GM18505 (cell line): ENCODE results near the gene CISD1.
"Not testable (repeated sequence)": the region's sequence is repeated elsewhere in the genome, so short reads cannot be mapped to it uniquely, and the experiment has no call there.

Experiments used
- ATAC-seq: cut with Tn5 transposase; IDR thresholded peaks from one replicate; pipeline ENCODE4 v1.9.1; 2021; ENCODE audit not compliant: unreplicated experiment
- POLR2A ChIP-seq: IDR thresholded peaks from 4 replicates; pipeline ENCODE4 v1.6.1; 2011; ENCODE audit warnings: borderline replicate concordance; ENCODE audit not compliant: insufficient read depth, insufficient read length; ENCODE audit errors: extremely low read depth

The CISD1 gene

GRCh38 chr10:58253184-58253583 is 15.8 kb upstream of the CISD1 start:
- no peak for ATAC-seq

DNA sequence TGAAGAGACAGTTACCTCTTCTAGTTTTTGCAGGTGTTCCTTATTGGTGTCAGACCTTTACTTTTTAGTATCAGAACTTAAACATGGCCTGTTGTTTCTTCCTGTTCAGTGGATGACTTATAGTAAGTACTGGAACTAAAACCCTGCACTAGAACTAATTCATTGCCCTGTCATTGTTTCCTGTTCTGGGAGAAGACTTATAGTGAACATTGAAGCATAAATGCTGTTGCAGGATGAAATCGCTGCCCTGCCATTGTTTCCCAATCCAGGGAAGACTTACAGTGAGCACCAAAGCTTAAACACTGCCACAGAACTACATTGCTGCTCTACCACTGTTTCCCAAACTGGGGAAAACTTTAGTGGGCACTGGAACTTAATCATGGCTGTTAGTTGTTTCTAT is 14.3 kb upstream of the CISD1 start:
- no peak for TF ChIP-seq POLR2A
- no peak for ATAC-seq

More at GRCh38 chr10:58253184-58253583, 15.8 kb upstream of the CISD1 start:
- TF ChIP-seq POLR2A, result no peak

DNA sequence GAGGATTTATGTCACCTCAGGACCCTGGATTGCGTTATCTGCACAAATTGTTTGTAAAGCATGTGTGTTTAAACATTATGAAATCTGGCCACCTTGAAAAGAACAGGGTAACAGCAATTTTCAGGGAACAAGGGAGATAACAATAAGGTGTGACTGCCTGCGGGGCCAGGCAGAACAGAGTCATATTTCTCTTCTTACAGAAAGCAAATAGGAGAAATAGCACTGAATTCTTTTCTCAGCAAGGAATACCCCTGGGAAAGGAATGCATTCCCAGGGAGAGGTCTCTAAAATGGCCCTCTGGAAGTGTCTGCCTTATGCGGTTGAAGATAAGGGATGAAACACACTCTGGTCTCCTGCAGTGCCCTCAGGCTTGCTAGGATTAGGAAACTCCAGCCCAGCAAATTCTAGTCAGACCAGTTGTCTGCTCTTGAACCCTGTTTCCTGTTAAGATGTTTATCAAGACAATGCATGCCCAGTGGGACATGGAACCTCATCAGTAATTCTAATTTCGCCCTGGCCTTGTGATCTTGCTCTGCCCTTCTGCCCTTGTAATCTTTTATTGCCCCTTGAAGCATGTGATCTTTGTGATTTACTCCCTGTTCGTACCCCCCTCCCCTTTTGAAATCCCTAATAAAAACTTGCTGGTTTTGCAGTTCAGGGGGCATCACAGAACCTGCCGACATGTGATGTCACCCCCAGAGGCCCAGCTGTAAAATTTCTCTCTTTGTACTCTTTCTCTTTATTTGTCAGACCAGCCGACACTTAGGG is 12.8 kb upstream of the CISD1 start:
- not testable (repeated sequence) for ATAC-seq

- no peak for TF ChIP-seq POLR2A
- no peak for ATAC-seq
These were observed 9.8 kb upstream of the CISD1 start for GRCh38 chr10:58258977-58259692.

DNA sequence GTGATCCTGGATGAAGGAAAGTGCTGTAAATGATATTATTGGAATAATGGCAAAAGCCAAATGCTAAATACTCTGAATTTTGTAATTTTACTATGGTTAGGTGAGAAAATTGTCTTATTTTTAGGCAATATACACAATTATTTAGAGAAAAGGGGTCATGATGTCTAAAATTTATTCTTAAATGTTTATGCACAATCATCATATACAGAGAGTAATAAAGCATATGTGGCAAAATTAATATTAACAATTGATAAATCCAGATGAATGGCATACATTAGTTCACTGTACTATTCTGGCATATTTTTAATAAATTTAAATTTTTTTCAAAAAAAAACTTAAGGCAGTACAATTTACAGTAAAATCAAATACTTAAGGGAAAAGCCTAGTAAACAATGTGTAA is 8.6 kb upstream of the CISD1 start:
- no peak for ATAC-seq
- no peak for TF ChIP-seq POLR2A

DNA sequence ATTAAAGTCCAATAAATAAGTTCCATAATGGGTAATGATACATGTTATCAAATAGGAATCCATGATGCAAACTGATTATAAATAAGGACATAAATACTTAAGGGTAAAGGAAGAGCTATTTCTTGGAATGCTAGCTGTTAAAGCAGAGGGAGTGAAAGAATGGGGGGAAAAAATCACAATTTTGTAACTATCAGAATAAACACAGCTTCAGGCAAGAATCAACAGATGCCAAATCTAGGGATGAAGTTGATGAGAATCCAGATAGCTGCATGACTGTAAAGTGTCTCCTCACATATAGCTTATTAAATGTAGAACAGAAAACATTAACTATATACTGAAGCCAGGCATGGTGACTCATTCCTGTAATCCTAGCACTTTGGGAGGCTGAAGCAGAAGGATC is 6.2 kb upstream of the CISD1 start:
- TF ChIP-seq POLR2A, result no peak
- no peak for ATAC-seq

DNA sequence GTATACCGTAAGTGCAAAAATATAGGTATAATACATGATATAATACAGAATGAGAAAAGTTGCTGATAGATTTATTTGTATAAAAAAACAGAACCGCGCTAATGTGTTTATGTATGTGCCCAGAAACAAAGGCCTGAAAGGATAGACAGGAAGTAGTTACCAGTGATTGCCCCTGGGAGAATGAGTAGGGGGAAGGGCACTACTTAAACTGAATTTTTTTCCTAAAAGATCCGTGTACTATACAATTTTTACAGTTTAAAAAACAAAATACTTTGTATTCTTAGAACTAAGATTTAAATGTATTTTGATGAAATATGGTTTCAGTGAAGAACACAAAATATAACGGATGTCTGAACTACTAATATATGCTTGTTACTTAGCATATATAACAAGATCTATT is 4.2 kb upstream of the CISD1 start:
- ATAC-seq, result no peak
- TF ChIP-seq POLR2A, result no peak

- ATAC-seq, result no peak
- no peak for TF ChIP-seq POLR2A
These were observed 3.7 kb upstream of the CISD1 start for GRCh38 chr10:58265249-58265648.

DNA sequence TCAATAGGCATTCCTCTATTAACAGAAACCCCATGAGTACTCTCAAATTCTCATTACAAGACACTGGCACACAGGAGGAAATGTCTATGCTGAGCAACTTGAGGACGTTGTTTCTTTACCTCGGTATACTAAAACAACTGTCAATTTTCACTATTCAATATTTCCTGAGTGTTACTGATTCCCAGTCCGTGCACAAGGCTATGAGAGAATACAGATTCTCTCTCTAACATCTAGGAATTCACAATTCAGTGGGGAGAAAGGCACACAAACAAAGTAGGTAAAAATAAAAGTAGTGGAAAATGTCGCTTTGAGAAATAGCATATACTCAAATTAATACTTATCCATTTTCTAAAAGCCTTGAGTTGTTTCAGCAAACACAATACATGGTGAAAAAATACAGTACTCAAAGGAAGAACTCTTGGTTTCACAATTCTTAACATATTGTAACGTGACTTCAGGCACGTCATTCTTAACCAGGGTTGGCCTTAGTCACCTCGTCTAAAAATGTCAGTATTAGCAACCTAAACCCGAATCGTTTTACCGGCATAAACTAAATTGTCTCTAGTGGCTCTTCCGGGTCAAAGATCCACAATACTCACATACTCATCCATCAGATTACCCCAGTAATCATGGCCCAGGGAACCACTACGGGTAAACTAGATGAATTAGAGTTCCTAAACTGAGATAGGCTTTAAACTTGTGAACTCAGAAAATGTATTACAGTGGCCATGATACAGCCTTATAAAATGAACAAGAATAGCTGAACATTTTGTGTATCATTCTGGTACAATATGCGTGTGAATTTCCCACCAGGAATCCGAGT is 2.7 kb upstream of the CISD1 start:
- no peak for ATAC-seq
- TF ChIP-seq POLR2A, result no peak

- no peak for TF ChIP-seq POLR2A
- peak; percentile 7 for ATAC-seq
These were observed 1.9 kb upstream of the CISD1 start for GRCh38 chr10:58266826-58267712.

DNA sequence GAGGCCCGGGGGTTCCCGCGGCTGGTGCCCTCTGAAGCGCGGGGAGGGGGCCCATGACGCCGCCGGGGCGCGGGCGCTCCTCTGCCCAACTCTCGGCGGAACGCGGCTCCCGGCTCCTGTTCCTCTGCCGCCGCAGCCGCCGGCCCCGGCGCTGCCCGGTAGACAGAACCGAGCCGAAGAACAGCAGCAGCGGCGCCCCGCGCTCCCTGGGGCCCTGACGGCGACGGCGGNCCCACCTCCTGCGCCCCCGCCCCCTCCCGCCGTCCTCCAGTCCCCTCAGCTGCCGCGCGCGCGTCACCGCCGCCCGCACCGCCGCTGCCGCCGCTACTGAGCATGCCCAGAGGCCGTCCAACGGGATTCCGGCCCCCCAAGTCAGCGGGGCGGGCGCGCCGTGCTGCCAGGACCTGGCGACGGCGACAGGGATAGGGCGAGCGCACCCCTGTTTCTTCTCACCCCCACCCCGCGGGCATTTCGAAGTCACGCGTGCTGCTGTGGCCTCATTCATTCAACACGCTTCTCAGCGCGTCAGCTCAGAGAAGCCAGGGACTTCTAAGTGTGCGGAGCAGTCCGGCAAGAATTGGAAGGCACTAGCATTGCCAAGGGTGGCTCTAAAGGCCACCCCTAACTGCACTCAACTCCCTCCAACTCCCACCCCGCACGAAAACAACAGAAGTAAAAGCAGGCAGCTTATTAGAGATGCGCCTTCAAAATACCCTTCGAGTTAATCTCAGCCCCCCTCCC is 1.1 kb upstream of the CISD1 start, which contains the start of gene IPMK:
IPMK (minus strand) TSS at position 182 of the 741 bp plus-strand sequence. CDS start 283 bp downstream, outside the sequence.
- peak; percentile 57 for ATAC-seq
- peak; percentile 65 for TF ChIP-seq POLR2A

- no peak for TF ChIP-seq POLR2A
- no peak for ATAC-seq
These were observed 462 bp upstream of the CISD1 start for GRCh38 chr10:58268454-58268945.
